Aorta (tissue), 5 donors: ENCODE measurements around the gene ABTB2. TPM values are rescaled to one million over a fixed set of nuclear protein-coding genes. Genes with fewer than 3 reads are reported as not detected.
"Not testable (repeated sequence)": the region's sequence is repeated elsewhere in the genome, so short reads cannot be mapped to it uniquely, and the experiment has no call there.

Experiments
- ATAC-seq: fragments of 200-7000 bp; cut with Tn5 transposase; one replicate; pipeline ENCODE4 v1.9.1; 2022; ENCODE audit warnings: moderate library complexity; ENCODE audit not compliant: low FRiP score
- DNase-seq, 2 donors: peaks; one replicate each; pipeline ENCODE4 v3.0.0-alpha.2; 2020
- H3K27ac ChIP-seq, 2 donors: one replicate each; pipeline ENCODE4 v1.5.1; 2013; ENCODE audit warnings: low read length in 2 of 2, mild to moderate bottlenecking in 2 of 2, moderate library complexity in 2 of 2, control low read depth in 1 of 2, inconsistent platforms in 1 of 2, low read depth in 1 of 2
- H3K27me3 ChIP-seq, 2 donors: one replicate each; pipeline ENCODE4 v1.6.1; 2013; ENCODE audit warnings: control low read depth in 1 of 2, low read length in 1 of 2, mild to moderate bottlenecking in 1 of 2, moderate library complexity in 1 of 2; ENCODE audit not compliant: insufficient read depth in 2 of 2, control insufficient read depth in 1 of 2
- H3K36me3 ChIP-seq, 2 donors: one replicate each; pipeline ENCODE4 v1.6.1; 2013; ENCODE audit warnings: control low read depth in 1 of 2, low read length in 1 of 2, mild to moderate bottlenecking in 1 of 2; ENCODE audit not compliant: insufficient read depth in 2 of 2, control insufficient read depth in 1 of 2
- H3K4me1 ChIP-seq, 2 donors: one replicate each; pipeline ENCODE4 v1.6.1; 2013; ENCODE audit warnings: low read length in 2 of 2, control low read depth in 1 of 2, mild to moderate bottlenecking in 1 of 2, moderate library complexity in 1 of 2; ENCODE audit not compliant: insufficient read depth in 2 of 2, control insufficient read depth in 1 of 2
- H3K4me3 ChIP-seq, 2 donors: one replicate each; pipeline ENCODE4 v1.5.1; 2013; ENCODE audit warnings: low read length in 2 of 2, control low read depth in 1 of 2, mild to moderate bottlenecking in 1 of 2
- H3K9me3 ChIP-seq: one replicate; pipeline ENCODE4 v1.6.1; 2013; ENCODE audit warnings: mild to moderate bottlenecking, low read length; ENCODE audit not compliant: control insufficient read depth
- WGBS, 2 donors: extraction: QIAGEN DNeasy Blood & Tissue Kit; methylation state at CpG; one replicate each; pipeline ENCODE4 v1.1.7; 2013; 5-methylcytosine and 5-hydroxymethylcytosine counted together
- intact Hi-C, 2 donors: fragments of 100-400 bp; cut with DNase I; formaldehyde crosslinking; loops; one replicate each; pipeline versions ENCODE4 v1.14.2 to v1.15.0; 2022
- polyA plus RNA-seq, 2 donors: library from polyadenylated mRNA; stranded (reverse); fragments of 200-250 nt; gene quantifications; one replicate each; pipeline ENCODE4 v1.2.3, GENCODE V29; 2013
- total RNA-seq, 2 donors: library from RNA; stranded (reverse); fragmentation: NEBNext Ultra II Directional; extraction: Animal tissue kit (Norgen Biotek cat#: 25700); gene quantifications; one replicate each; pipeline ENCODE4 v1.2.1, GENCODE V29; 2021
- donor health status: healthy with polysubstance abuse.
- donor health status: Bipolar disorder and iron deficiency.
- donor health status: DM: no; HTN: no; CAD: no.
- donor health status: DM: no; HTN: no; CAD: no.
- donor health status: DM: yes; HTN: yes; CAD: no.

Gene ABTB2
- total and polyA plus RNA-seq, 4 donors: 2.9 to 11.4 (median 6.9) TPM

DNA sequence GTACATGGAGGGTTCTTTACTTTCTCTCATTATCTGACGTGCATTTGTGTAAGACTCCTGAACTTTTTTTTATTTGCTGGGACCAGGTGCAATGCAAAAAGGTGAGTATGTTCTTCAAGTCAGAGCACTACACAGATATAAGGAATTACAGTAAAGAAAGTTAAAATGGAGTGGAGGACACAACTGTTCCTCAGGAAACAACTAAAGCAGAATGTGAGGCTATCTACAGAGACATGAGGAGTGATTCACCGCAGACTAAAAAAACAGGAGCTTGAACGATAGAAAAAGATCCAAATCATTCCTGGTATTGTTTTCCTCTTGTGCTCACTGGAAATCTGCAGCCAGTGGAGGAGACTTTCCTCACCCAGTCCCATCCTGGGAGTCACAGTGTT is 106.2 kb downstream of the ABTB2 start:
- no peaks in the 10 kb centered on the region for H3K27me3 ChIP-seq
- whole genome bisulfite sequencing, 2 donors: 17 to 27% methylated on average over 3 of the region's 3 CpGs
- ATAC-seq (peak; percentile 39), DNase-seq (no peak)
- intact Hi-C loops: loop anchor here in 1 of 2 donors (2.0 to 5.0 kb wide), 2 partner anchors 59 to 106 kb away; partner anchors contain the start of gene ABTB2
- H3K4me1 ChIP-seq: peaks cover 4 to 5% of the 10 kb centered on the region in 2 donors
- H3K27ac ChIP-seq: peak overlapping the region in 1 of 2 donors; percentile 85
- H3K9me3 ChIP-seq: no peaks in the 10 kb centered on the region
- H3K36me3 ChIP-seq: no peaks in the 10 kb centered on the region
- H3K4me3 ChIP-seq: no peak overlapping the region

DNA sequence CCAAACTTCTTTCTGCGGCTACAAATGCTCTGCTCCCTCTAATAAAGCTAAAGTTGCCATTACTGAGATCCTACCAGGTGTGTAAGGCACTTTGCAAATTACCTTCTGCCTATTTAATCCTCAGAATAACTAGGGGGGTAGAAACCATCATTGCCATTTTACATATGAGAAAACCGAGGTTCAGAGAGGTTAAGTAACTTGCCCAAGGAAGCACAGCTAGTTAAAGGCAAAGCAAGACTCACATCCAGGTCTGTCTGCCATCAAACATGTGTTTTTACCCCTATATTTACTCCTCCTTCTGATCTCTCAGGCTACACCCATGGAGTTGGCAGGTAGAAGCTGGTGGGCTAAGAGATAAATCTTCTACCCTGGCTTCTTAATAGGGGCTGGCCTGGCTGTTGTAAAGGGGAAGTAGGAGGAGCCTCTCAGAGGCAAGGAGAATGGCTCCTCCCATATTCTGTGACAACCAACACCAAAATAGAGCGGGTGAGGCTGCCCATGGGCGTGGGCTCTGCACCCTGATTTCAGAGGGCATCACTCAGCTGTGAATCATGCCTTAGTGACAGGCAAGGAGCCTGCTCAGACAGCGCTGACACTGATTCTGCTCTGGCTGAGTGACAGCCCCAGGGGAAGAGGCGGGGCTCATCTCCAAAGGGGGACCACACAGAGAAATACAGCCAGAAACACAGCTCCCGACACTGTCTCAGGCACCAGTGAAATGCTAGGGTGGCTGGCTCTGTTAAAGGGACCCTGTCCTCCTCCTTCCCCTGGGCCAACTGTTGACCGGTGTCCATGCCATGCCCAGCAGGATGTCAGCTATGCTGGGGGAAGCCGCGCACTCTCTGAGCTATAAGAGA is 106.8 kb downstream of the ABTB2 start:
- H3K27ac ChIP-seq: peak overlapping the region in 1 of 2 donors; percentile 85
- WGBS, 2 donors: 41 to 53% methylated on average over 10 of the region's 10 CpGs
- peak; percentile 84 to 85 for DNase-seq

DNA sequence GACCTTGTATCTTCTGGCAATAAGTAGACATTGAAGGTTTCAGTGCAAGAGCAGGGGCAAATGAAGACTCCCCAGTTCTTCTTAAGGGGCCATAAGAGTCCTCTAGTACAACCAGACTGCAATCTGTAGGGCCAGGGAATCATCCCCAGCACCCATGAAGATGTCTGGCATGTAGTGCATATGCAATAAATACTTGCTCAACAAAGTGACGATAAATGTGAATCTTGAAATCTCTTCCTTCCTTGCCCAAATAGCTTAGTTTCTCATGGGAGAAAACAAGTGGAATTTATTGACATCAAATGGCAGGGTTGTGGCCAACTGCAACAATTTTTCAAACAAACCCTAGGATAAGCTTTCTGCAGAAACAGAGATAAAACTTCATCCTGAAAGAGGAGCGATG is 107.6 kb downstream of the ABTB2 start:
- intact Hi-C loops: loop anchor here in 1 of 2 donors (2.0 to 5.0 kb wide), 2 partner anchors 57 to 107 kb away; partner anchors contain the start of gene ABTB2
- WGBS, 2 donors: 81 to 84% methylated on average over 2 of the region's 2 CpGs

More for the DNA sequence above, 106.8 kb downstream of the ABTB2 start:
- Histone ChIP-seq H3K27me3 (no peaks in the 10 kb centered on the region), H3K4me1 (peaks cover 2 to 3% of the 10 kb centered on the region in 2 donors), H3K4me3 (no peak overlapping the region), H3K9me3 (no peaks in the 10 kb centered on the region), H3K36me3 (no peaks in the 10 kb centered on the region)
- peak; percentile 78 for ATAC-seq
- intact Hi-C loops: loop anchor here in 1 of 2 donors (2.0 to 5.0 kb wide), 2 partner anchors 58 to 106 kb away; partner anchors contain the start of gene ABTB2

DNA sequence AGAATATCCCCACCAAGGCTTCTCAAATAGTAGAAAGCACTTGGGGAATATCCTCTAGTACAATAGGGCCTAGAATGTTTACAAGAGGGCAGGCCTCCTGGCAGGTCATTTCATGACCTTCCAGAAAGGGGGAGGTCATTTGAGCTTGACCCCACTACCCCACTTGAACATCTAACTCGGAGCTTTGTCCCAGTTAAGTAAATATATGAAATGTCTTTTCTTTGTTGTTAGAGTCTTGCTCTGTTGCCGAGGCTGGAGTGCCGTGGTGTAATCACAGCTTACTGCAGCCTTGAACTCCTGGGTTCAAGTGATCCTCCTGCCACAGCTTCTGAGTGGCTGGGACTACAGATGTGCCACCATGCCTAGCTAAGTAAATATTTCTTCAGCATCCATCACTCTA is 108.4 kb downstream of the ABTB2 start:
- no peaks in the 10 kb centered on the region for H3K36me3 ChIP-seq
- no peak overlapping the region for H3K27ac ChIP-seq
- H3K4me3 ChIP-seq: no peak overlapping the region
- ATAC-seq (no peak), DNase-seq (no peak)
- intact Hi-C loops: no loop called here
- H3K4me1 ChIP-seq: peaks cover 0 to 2% of the 10 kb centered on the region in 2 donors
- H3K27me3 ChIP-seq: no peaks in the 10 kb centered on the region
- H3K9me3 ChIP-seq: no peaks in the 10 kb centered on the region
- 66 to 78% methylated on average over 3 of the region's 3 CpGs for WGBS, 2 donors

More for the DNA sequence above, 107.6 kb downstream of the ABTB2 start:
- Histone ChIP-seq H3K36me3 (no peaks in the 10 kb centered on the region), H3K4me1 (peaks cover 0 to 2% of the 10 kb centered on the region in 2 donors), H3K27me3 (no peaks in the 10 kb centered on the region), H3K9me3 (no peaks in the 10 kb centered on the region), H3K27ac (no peak overlapping the region), H3K4me3 (no peak overlapping the region)
- no peak for DNase-seq
- ATAC-seq: no peak

DNA sequence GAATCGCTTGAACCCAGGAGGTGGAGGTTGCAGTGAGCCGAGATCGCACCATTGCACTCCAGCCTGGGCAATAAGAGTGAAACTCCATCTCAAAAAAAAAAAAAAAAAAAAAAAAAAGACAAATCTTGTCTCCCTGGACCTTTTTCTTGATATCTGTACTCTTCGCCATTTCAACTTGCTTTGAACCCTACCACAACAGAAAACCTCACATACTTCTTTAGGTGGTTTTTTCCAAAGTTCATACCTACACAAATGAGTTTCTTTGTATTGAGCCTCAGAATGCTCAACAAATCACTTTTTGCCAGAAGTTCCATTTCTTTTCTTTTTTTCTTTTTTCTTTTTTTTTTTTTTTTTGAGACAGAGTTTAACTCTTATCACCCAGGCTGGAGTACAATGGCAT is 111.3 kb downstream of the ABTB2 start:
- H3K9me3 ChIP-seq, H3K27ac ChIP-seq, H3K36me3 ChIP-seq, DNase-seq, H3K4me1 ChIP-seq, H3K4me3 ChIP-seq, ATAC-seq, H3K27me3 ChIP-seq, intact Hi-C loops: not testable (repeated sequence)
- WGBS, 2 donors: 65 to 90% methylated on average over 2 to 3 of the region's 4 CpGs

DNA sequence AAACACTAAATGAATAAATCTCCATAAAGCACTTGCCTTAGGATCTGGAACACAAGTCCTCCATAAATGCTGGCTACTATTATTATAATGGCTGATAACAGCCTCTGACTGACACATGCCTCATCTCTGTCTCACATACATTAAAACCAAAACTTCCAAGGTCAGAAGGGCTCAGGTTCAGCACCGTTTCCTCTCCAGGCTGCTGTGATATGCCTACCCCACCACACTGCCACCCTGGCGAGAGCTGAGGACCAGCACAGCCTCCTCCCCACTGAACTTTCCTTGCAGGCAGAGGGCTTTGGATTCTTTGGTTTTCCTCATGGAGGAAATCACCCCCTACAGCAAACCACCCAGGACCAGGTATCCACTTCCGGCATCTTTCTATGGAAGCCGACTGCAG is 112.8 kb downstream of the ABTB2 start:
- Histone ChIP-seq H3K36me3 (no peaks in the 10 kb centered on the region), H3K9me3 (no peaks in the 10 kb centered on the region), H3K4me1 (peaks cover 2 to 6% of the 10 kb centered on the region in 2 donors), H3K4me3 (no peak overlapping the region), H3K27ac (no peak overlapping the region), H3K27me3 (no peaks in the 10 kb centered on the region)
- ATAC-seq: no peak
- no peak for DNase-seq
- intact Hi-C loops: no loop called here
- 91 to 96% methylated on average over 4 of the region's 4 CpGs for WGBS, 2 donors

DNA sequence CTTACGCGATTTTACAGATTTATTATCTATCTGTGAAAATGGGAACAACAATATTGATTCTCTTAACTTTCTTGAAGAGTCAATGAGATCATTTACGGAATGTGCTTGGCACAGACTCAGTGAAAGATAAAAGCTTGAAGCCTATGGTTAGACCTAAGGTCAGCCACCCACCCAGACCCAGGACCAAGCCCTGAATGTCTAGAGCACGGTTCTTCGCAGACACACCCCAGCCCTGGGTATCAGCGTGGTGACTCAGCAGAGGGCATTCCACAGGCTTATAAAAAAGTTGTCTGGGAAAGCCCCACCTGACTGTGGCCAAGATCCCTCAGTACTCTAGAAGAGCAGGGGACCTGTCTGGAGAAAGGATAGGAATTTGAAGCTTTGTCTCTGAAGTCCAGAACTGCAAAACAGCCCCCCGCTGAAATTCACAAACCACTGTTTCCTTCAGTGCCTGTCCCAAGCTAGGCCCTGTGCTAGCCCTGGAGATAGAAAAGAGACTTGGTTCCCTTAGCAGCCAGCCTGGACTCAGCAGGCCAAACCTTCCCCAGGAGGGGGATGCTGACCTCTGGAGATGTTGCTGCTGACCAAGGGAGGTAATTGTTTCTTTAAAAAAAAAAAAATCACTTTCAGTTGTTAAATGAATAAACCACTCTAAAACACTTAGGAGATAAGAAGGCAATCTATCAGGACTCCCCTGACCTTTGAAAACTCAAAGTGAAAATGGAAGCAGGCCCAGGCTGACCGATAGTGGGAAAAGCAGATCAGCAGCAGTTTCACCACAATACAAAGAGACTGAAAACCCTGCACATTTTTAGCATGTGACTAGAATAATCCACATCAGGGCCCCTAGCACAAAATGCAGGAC is 114.0 kb downstream of the ABTB2 start:
- ATAC-seq: no peak
- intact Hi-C loops: no loop called here

DNA sequence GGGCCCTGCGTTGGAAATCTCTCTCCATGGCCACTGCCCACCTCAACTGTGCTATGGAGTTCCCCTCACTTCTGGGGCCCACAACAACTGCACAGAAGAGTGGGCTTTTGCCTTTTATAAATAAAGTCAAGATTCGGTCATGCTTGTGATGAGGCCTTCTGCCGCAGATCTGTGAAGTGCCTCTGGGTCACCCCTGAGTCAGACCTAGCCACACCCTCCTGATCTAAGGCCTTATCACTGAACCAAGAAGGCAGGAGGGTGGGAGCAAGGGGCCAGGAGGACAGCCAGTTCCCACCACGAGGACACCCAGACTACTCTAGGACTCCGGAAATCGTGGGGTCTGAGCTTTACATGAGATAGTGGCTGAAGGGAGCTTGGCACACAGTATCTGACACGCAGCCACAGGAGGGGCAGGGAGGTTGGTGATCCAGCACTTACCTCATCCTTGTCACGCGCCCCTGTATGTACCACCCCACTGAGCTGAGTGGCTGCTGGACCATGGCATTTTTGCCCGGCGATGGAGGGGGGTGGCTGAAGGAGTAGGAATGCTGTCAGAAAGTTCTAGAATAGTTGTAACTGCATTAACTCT is 115.7 kb downstream of the ABTB2 start:
- WGBS, 2 donors: 73 to 79% methylated on average over 11 of the region's 11 CpGs
- peaks cover 0 to 6% of the 10 kb centered on the region in 2 donors for H3K4me1 ChIP-seq
- H3K9me3 ChIP-seq: no peaks in the 10 kb centered on the region
- DNase-seq: no peak
- intact Hi-C loops: no loop called here
- no peak overlapping the region for H3K4me3 ChIP-seq
- ATAC-seq: no peak
- no peaks in the 10 kb centered on the region for H3K27me3 ChIP-seq
- H3K36me3 ChIP-seq: no peaks in the 10 kb centered on the region
- H3K27ac ChIP-seq: no peak overlapping the region

More for the DNA sequence above, 114.0 kb downstream of the ABTB2 start:
- no peak overlapping the region for H3K27ac ChIP-seq
- H3K4me1 ChIP-seq: peaks cover 0 to 6% of the 10 kb centered on the region in 2 donors
- peak in 1 of 2 donors; percentile 67 for DNase-seq
- H3K4me3 ChIP-seq: no peak overlapping the region
- no peaks in the 10 kb centered on the region for H3K9me3 ChIP-seq
- H3K36me3 ChIP-seq: no peaks in the 10 kb centered on the region
- H3K27me3 ChIP-seq: no peaks in the 10 kb centered on the region
- WGBS, 2 donors: 56% methylated on average over 8 of the region's 8 CpGs
